Measurements from ENCODE around the gene TSFM.

TSFM gene

DNA sequence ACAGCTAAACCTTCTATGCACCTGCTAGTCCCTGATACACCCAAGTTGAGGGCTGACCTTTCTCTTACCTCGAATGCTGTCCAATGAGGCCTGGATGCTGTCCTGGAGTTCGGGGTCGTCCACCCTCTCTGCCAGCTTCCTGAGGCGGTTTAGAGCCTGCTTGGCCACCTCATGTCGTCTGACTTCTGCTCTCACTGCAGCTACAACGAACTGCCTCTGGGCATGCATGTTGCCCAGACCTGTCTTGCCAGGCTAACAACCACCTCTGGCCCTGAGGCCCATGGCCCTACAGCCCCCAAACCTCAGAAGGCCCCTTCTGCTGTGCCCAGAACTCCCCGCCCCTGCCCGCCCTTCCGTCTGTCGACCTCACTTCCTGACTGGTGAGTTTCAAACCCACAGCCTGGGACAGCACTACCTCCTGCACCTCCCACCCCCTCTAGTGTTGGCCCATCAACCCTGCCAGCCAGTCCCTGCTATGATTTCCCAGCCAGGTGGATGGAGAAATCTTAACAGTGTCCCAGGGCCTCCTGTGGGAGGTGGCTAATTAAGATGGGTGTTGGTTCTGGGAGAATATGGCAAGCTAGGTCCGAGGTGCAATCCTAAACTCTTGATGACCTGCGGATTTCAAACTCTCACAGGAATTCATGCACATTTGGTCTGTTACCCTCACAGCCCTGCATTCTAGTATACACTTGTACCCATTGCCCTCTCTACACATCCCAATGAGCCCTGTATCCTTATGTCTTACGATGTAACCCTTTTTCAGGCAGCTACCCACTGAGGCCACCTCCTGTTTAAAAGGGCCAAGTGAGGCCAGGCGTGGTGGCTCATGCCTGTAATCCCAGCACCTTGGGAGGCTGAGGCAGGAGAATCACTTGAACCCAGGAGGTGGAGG, 40.5 kb upstream of the TSFM start:
- Histone ChIP-seq H3K4me2 (ENCODE audit: low read length) (peak overlapping the region; percentile 82), H3K27me3 (ENCODE audit: insufficient read depth, low read length) (no peaks in the 10 kb centered on the region), H3K27ac (ENCODE audit: low read depth, low read length, poor library complexity, severe bottlenecking) (peak overlapping the region; percentile 56), H3F3A (ENCODE audit: insufficient read depth, low read length) (no peaks in the 10 kb centered on the region; the same call in 1 of the 2 replicates), H3K9me2 (ENCODE audit: low read depth, low read length) (no peaks in the 10 kb centered on the region), H3K4me3 (ENCODE audit: low read depth, low read length, poor library complexity, severe bottlenecking) (peak overlapping the region; percentile 74), H2AFZ (ENCODE audit: low read length) (no peak overlapping the region), H3K79me2 (ENCODE audit: insufficient read depth, low read length) (no peaks in the 10 kb centered on the region), H3K4me1 (ENCODE audit: insufficient read depth, low read length, severe bottlenecking) (peaks cover 57% of the 10 kb centered on the region), H3K9me3 (ENCODE audit: low read length) (no peaks in the 10 kb centered on the region), H3K36me3 (ENCODE audit: insufficient read depth, low read length) (peaks cover 11% of the 10 kb centered on the region), H3K9ac (ENCODE audit: low read length) (peak overlapping the region; percentile 71), H4K20me1 (ENCODE audit: insufficient read depth, low read length) (no peaks in the 10 kb centered on the region)
- no peak for TF ChIP-seq EZH2 (IDR thresholded peaks at IDR 0.05; ENCODE audit: borderline replicate concordance, low read length)
- TF ChIP-seq, protein P1, sequence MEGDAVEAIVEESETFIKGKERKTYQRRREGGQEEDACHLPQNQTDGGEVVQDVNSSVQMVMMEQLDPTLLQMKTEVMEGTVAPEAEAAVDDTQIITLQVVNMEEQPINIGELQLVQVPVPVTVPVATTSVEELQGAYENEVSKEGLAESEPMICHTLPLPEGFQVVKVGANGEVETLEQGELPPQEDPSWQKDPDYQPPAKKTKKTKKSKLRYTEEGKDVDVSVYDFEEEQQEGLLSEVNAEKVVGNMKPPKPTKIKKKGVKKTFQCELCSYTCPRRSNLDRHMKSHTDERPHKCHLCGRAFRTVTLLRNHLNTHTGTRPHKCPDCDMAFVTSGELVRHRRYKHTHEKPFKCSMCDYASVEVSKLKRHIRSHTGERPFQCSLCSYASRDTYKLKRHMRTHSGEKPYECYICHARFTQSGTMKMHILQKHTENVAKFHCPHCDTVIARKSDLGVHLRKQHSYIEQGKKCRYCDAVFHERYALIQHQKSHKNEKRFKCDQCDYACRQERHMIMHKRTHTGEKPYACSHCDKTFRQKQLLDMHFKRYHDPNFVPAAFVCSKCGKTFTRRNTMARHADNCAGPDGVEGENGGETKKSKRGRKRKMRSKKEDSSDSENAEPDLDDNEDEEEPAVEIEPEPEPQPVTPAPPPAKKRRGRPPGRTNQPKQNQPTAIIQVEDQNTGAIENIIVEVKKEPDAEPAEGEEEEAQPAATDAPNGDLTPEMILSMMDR (IDR thresholded peaks at IDR 0.05; ENCODE audit: low read length): peak; percentile 60

DNA sequence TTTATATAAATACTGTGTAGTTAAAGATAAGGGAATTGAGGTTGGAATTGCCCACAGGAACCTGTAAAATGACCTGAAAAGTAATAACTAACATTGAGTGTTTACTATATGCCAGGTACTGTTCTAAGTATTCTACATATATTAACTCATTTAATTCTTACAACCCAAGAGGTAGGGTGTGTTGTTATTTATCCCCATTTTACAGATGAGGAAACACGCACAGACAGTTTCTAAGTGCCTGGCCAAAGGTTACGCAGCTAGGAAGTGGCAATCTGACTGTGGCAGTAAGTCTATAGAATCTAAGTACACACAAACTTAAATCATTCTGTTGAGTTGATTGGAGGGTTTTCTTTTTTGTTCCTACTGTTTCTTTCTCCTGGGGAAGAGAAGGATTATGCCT, 38.8 kb upstream of the TSFM start:
- H3K9me3 ChIP-seq (ENCODE audit: low read length): no peaks in the 10 kb centered on the region
- H3K27me3 ChIP-seq (ENCODE audit: insufficient read depth, low read length): no peaks in the 10 kb centered on the region
- H4K20me1 ChIP-seq (ENCODE audit: insufficient read depth, low read length): no peaks in the 10 kb centered on the region
- peaks cover 57% of the 10 kb centered on the region for H3K4me1 ChIP-seq (ENCODE audit: insufficient read depth, low read length, severe bottlenecking)
- H2AFZ ChIP-seq (ENCODE audit: low read length): peak overlapping the region; percentile 5; the same call in 1 of the 2 replicates
- H3F3A ChIP-seq (ENCODE audit: insufficient read depth, low read length): no peaks in the 10 kb centered on the region; the same call in 1 of the 2 replicates
- peak overlapping the region; percentile 64 for H3K27ac ChIP-seq (ENCODE audit: low read depth, low read length, poor library complexity, severe bottlenecking)
- peak overlapping the region; percentile 72 for H3K4me3 ChIP-seq (ENCODE audit: low read depth, low read length, poor library complexity, severe bottlenecking)
- no peaks in the 10 kb centered on the region for H3K79me2 ChIP-seq (ENCODE audit: insufficient read depth, low read length)
- no peaks in the 10 kb centered on the region for H3K9me2 ChIP-seq (ENCODE audit: low read depth, low read length)
- peaks cover 28% of the 10 kb centered on the region for H3K36me3 ChIP-seq (ENCODE audit: insufficient read depth, low read length)
- peak overlapping the region; percentile 83 for H3K9ac ChIP-seq (ENCODE audit: low read length)
- TF ChIP-seq EZH2 (IDR thresholded peaks at IDR 0.05; ENCODE audit: borderline replicate concordance, low read length): no peak
- TF ChIP-seq, protein P1 (IDR thresholded peaks at IDR 0.05; ENCODE audit: low read length): no peak
- H3K4me2 ChIP-seq (ENCODE audit: low read length): peak overlapping the region; percentile 79

DNA sequence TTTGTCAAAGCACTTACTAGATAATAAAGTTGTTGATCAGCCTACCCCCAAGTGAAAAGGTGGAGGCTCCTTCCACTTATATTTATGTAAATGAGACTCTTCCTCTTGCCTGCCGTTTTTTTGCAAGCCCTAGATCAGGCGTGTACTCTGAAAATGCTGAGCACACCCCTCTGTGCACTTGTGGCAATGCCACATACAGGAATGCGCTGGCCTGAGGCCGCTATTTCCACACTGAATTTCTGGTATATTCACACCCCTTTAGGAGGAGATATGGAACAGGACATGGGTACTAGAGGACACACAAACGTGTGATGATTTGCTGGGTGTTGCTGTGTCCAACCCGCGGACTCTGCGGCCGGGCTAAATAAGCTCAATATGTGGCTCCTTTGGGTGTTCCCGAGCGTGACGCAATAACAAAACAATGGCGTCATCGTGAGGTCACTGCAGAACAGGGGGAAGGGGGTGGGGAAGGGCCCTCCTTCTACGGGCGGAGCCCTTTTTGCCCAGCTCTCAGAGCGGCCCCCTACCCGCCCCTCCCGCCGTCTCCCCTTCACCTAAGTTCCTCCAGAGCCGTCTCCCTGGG, 38.3 kb upstream of the TSFM start:
- H3F3A ChIP-seq (ENCODE audit: insufficient read depth, low read length): no peaks in the 10 kb centered on the region; the same call in 1 of the 2 replicates
- H3K9me2 ChIP-seq (ENCODE audit: low read depth, low read length): no peaks in the 10 kb centered on the region
- no peak for TF ChIP-seq EZH2 (IDR thresholded peaks at IDR 0.05; ENCODE audit: borderline replicate concordance, low read length)
- TF ChIP-seq, protein P1 (IDR thresholded peaks at IDR 0.05; ENCODE audit: low read length): no peak
- peak overlapping the region; percentile 83 for H3K9ac ChIP-seq (ENCODE audit: low read length)
- H3K79me2 ChIP-seq (ENCODE audit: insufficient read depth, low read length): no peaks in the 10 kb centered on the region
- peaks cover 33% of the 10 kb centered on the region for H3K36me3 ChIP-seq (ENCODE audit: insufficient read depth, low read length)
- peak overlapping the region; percentile 5; the same call in 1 of the 2 replicates for H2AFZ ChIP-seq (ENCODE audit: low read length)
- H3K27ac ChIP-seq (ENCODE audit: low read depth, low read length, poor library complexity, severe bottlenecking): peak overlapping the region; percentile 64
- H3K4me2 ChIP-seq (ENCODE audit: low read length): peak overlapping the region; percentile 79
- no peaks in the 10 kb centered on the region for H3K27me3 ChIP-seq (ENCODE audit: insufficient read depth, low read length)
- H3K9me3 ChIP-seq (ENCODE audit: low read length): no peaks in the 10 kb centered on the region
- peak overlapping the region; percentile 72 for H3K4me3 ChIP-seq (ENCODE audit: low read depth, low read length, poor library complexity, severe bottlenecking)
- no peaks in the 10 kb centered on the region for H4K20me1 ChIP-seq (ENCODE audit: insufficient read depth, low read length)
- H3K4me1 ChIP-seq (ENCODE audit: insufficient read depth, low read length, severe bottlenecking): peaks cover 55% of the 10 kb centered on the region

Measured in OCI-LY1 (cell line).